Effector memory CD8-positive, alpha-beta T cell (primary cell): ENCODE results near the gene AGAP1.

ENCODE experiments used
- ATAC-seq: fragments of 150-1000 bp; cut with Tn5 transposase; replicated peaks from 2 replicates; pipeline ENCODE4 v1.10.0; 2021; ENCODE audit warnings: mild to moderate bottlenecking, moderate library complexity
- DNase-seq, 3 experiments: peaks; one replicate each; pipeline ENCODE4 v3.0.0; 2021
- H3K27ac Mint-ChIP-seq, 2 donors: one replicate each; pipeline ENCODE4 v1.8.0; 2022; ENCODE audit warnings: mild to moderate bottlenecking in 2 of 2, mixed read lengths in 2 of 2, moderate library complexity in 2 of 2
- H3K27me3 Mint-ChIP-seq, 2 donors: one replicate each; pipeline ENCODE4 v1.8.0; 2022; ENCODE audit warnings: mixed read lengths in 2 of 2
- H3K36me3 Mint-ChIP-seq: one replicate; pipeline ENCODE4 v1.8.0; 2022; ENCODE audit warnings: mild to moderate bottlenecking, moderate library complexity, mixed read lengths; ENCODE audit not compliant: insufficient read depth
- H3K4me1 Mint-ChIP-seq, 2 donors: one replicate each; pipeline ENCODE4 v1.8.0; 2022; ENCODE audit warnings: low read depth in 2 of 2, mixed read lengths in 2 of 2
- H3K4me3 Mint-ChIP-seq, 2 donors: one replicate each; pipeline ENCODE4 v1.8.0; 2022; ENCODE audit warnings: mild to moderate bottlenecking in 2 of 2, mixed read lengths in 2 of 2, moderate library complexity in 2 of 2
- H3K9me3 Mint-ChIP-seq, 2 donors: one replicate each; pipeline ENCODE4 v1.8.0; 2022; ENCODE audit warnings: mixed read lengths in 2 of 2

Gene AGAP1

GRCh38 chr2:235516257-235516656 lies 22.4 kb downstream of the AGAP1 start:
- Mint-ChIP-seq H3K36me3 (no peaks in the 10 kb centered on the region), H3K4me3 (no peak overlapping the region), H3K27me3 (peaks cover 0 to 5% of the 10 kb centered on the region in 2 donors), H3K9me3 (no peaks in the 10 kb centered on the region), H3K4me1 (peaks cover 0 to 4% of the 10 kb centered on the region in 2 donors), H3K27ac (no peak overlapping the region)
- ATAC-seq: no peak
- DNase-seq: no peak

GRCh38 chr2:235518322-235519090 lies 24.7 kb downstream of the AGAP1 start:
- H3K36me3 Mint-ChIP-seq: no peaks in the 10 kb centered on the region
- peaks cover 7% of the 10 kb centered on the region in 2 donors for H3K4me1 Mint-ChIP-seq
- no peaks in the 10 kb centered on the region for H3K9me3 Mint-ChIP-seq
- peaks cover 12 to 15% of the 10 kb centered on the region in 2 donors for H3K27me3 Mint-ChIP-seq
- no peak overlapping the region for H3K27ac Mint-ChIP-seq
- H3K4me3 Mint-ChIP-seq: no peak overlapping the region
- ATAC-seq (no peak), DNase-seq (no peak)

GRCh38 chr2:235520787-235521186 lies 26.9 kb downstream of the AGAP1 start:
- H3K4me3 Mint-ChIP-seq: no peak overlapping the region
- H3K4me1 Mint-ChIP-seq: peaks cover 3 to 7% of the 10 kb centered on the region in 2 donors
- ATAC-seq (no peak), DNase-seq (no peak)
- H3K27ac Mint-ChIP-seq: no peak overlapping the region
- H3K9me3 Mint-ChIP-seq: no peaks in the 10 kb centered on the region
- peaks cover 12 to 15% of the 10 kb centered on the region in 2 donors for H3K27me3 Mint-ChIP-seq
- no peaks in the 10 kb centered on the region for H3K36me3 Mint-ChIP-seq

DNA sequence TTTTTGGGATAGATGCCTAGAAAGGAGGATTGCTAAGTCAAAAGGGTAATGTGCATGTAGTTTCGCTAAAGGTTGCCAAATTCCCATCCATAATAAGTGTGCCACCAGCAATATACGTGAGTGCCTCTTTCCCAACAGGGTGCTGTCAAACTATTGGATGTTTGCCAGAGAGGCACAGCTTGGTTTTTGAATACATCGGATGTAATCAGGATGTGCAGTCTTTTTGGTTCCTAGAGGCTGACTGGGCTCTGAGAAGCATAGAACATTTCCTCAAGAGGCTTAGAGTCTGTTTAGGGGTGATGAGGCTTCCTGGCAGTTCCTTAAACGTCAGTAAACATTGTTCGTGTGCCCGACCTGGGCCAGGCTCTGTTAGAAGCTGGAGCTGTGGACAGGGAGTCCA lies 28.0 kb downstream of the AGAP1 start:
- Mint-ChIP-seq H3K36me3 (no peaks in the 10 kb centered on the region), H3K4me1 (peaks cover 3 to 7% of the 10 kb centered on the region in 2 donors), H3K4me3 (no peak overlapping the region), H3K27me3 (peaks cover 12 to 15% of the 10 kb centered on the region in 2 donors), H3K9me3 (no peaks in the 10 kb centered on the region), H3K27ac (no peak overlapping the region)
- ATAC-seq (no peak), DNase-seq (no peak)

GRCh38 chr2:235523021-235523420 lies 29.2 kb downstream of the AGAP1 start:
- Mint-ChIP-seq H3K4me3 (no peak overlapping the region), H3K4me1 (peaks cover 3 to 7% of the 10 kb centered on the region in 2 donors), H3K9me3 (no peaks in the 10 kb centered on the region), H3K27ac (no peak overlapping the region), H3K27me3 (peaks cover 12 to 15% of the 10 kb centered on the region in 2 donors), H3K36me3 (no peaks in the 10 kb centered on the region)
- ATAC-seq (no peak), DNase-seq (no peak)

DNA sequence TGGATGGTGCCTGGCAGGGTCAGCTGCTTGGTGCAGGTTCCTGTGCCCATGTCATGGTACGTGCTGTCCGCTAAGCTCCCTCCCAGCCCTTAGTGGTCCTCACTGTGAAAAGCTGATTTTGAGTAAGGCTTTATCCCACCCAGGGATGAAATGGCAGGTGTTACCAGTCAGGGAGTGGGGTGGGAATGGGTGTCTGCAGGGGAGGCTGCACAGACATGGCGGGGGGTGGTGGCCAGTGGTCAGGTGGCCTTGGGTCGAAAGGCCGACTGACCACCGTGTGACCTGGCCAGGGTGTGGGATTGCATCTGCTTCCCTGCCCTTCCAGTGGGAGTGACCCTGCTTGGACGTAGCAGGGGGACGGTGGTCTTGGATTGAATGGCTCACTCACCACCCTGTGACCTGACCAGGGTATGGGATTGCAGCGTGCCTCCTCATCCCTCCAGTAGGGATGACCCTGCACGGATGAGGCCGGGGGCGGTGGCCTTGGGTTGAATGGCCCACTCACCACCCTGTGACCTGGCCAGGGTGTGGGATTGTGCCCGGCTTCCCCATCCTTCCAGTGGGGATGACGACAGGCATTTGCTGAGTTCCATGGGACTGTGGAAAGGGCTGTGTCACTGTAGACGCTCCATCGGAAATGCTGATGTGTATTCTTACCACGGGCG lies 29.8 kb downstream of the AGAP1 start:
- peaks cover 3 to 7% of the 10 kb centered on the region in 2 donors for H3K4me1 Mint-ChIP-seq
- H3K27ac Mint-ChIP-seq: no peak overlapping the region
- no peaks in the 10 kb centered on the region for H3K36me3 Mint-ChIP-seq
- H3K4me3 Mint-ChIP-seq: no peak overlapping the region
- ATAC-seq (no peak), DNase-seq (no peak)
- peaks cover 13 to 15% of the 10 kb centered on the region in 2 donors for H3K27me3 Mint-ChIP-seq
- H3K9me3 Mint-ChIP-seq: no peaks in the 10 kb centered on the region

- Mint-ChIP-seq H3K36me3 (peaks cover 2% of the 10 kb centered on the region), H3K4me1 (peaks cover 7 to 8% of the 10 kb centered on the region in 2 donors), H3K9me3 (no peaks in the 10 kb centered on the region), H3K4me3 (no peak overlapping the region), H3K27ac (no peak overlapping the region), H3K27me3 (peaks cover 10 to 32% of the 10 kb centered on the region in 2 donors)
- no peak for DNase-seq
- no peak for ATAC-seq
These were observed 32.3 kb downstream of the AGAP1 start for GRCh38 chr2:235526166-235526565.

DNA sequence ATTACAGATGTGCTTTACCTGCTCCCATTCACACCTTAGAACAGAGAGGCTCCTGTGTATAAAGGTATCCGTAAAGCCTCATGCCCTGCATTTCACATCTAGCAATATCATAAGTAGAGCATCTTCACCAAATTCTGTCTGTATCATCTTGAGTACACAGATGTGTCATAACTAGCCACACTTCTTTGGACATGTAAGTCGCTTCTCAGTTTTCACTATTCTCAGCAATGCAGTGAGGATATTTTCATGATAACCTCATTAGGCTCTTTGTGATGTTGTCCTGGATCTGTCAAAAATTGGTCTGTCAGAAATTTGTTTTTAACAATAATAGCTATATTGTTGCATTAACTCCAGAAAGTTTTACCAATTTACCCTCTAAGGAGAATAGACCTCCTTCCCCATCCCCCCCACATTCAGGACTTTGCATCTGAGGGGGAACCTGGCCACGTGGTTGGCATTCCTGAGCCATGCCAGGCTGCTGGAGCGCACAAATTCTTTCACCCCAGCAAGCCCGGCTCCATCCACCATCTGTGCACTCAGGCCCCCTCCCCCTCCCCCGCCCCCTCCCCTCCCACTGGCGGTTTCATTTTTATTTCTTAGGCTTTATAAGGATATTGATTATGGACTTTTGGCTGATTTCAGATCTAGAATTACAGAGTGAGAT lies 34.1 kb downstream of the AGAP1 start:
- peaks cover 0 to 5% of the 10 kb centered on the region in 2 donors for H3K4me1 Mint-ChIP-seq
- ATAC-seq (no peak), DNase-seq (no peak)
- H3K36me3 Mint-ChIP-seq: peaks cover 2% of the 10 kb centered on the region
- H3K27me3 Mint-ChIP-seq: peaks cover 0 to 21% of the 10 kb centered on the region in 2 donors
- no peaks in the 10 kb centered on the region for H3K9me3 Mint-ChIP-seq
- no peak overlapping the region for H3K27ac Mint-ChIP-seq
- no peak overlapping the region for H3K4me3 Mint-ChIP-seq

DNA sequence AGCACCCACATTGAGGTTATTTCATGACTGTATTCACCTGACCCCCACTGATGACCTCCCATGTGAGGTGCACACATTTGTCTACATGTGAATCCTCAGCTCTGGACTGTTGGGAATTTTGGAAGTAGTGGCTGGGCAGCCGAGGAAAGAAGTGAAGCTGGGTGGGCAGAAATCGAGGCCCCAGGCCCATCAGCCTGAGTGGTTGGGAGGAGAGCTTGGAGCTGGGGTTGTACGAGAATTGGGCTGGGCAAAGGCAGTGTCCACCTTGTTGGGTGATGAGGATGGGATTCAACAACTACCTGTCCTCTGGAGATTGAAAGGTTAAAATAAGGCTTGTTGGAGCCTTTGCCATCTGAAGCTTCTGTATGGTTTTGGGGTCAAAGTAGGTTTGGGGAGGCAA lies 35.8 kb downstream of the AGAP1 start:
- no peak overlapping the region for H3K27ac Mint-ChIP-seq
- H3K4me3 Mint-ChIP-seq: no peak overlapping the region
- ATAC-seq (no peak), DNase-seq (no peak)
- peaks cover 0 to 5% of the 10 kb centered on the region in 2 donors for H3K4me1 Mint-ChIP-seq
- H3K9me3 Mint-ChIP-seq: no peaks in the 10 kb centered on the region
- peaks cover 0 to 20% of the 10 kb centered on the region in 2 donors for H3K27me3 Mint-ChIP-seq
- peaks cover 2% of the 10 kb centered on the region for H3K36me3 Mint-ChIP-seq

GRCh38 chr2:235530735-235531134 lies 36.9 kb downstream of the AGAP1 start:
- H3K36me3 Mint-ChIP-seq: peaks cover 2% of the 10 kb centered on the region
- H3K27ac Mint-ChIP-seq: no peak overlapping the region
- no peaks in the 10 kb centered on the region for H3K9me3 Mint-ChIP-seq
- peaks cover 0 to 20% of the 10 kb centered on the region in 2 donors for H3K27me3 Mint-ChIP-seq
- no peak for ATAC-seq
- H3K4me1 Mint-ChIP-seq: peaks cover 0 to 5% of the 10 kb centered on the region in 2 donors
- H3K4me3 Mint-ChIP-seq: no peak overlapping the region
- no peak for DNase-seq

DNA sequence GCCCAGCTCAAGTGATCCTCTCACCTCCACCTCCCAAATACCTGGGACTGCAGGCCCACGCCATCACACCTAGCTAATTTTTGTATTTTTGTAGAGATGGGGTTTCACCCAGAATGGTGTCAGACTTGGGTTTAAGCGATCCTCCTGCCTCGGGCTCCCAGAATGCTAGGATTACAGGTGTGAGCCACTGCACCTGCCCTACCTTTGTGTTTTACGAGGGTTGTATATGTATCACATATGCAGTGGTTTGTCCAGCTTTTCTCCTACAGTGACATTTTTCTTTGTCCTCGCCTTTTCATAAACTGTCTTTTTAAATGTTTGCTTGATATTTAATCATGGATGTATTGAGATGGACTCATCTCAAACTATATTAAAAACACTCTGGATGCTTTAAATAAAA lies 38.5 kb downstream of the AGAP1 start:
- peaks cover 0 to 5% of the 10 kb centered on the region in 2 donors for H3K4me1 Mint-ChIP-seq
- no peaks in the 10 kb centered on the region for H3K9me3 Mint-ChIP-seq
- no peak overlapping the region for H3K27ac Mint-ChIP-seq
- DNase-seq: no peak
- peaks cover 2% of the 10 kb centered on the region for H3K36me3 Mint-ChIP-seq
- no peak for ATAC-seq
- no peak overlapping the region for H3K4me3 Mint-ChIP-seq
- H3K27me3 Mint-ChIP-seq: peaks cover 7 to 20% of the 10 kb centered on the region in 2 donors

- Mint-ChIP-seq H3K9me3 (no peaks in the 10 kb centered on the region), H3K4me1 (peaks cover 0 to 5% of the 10 kb centered on the region in 2 donors), H3K4me3 (no peak overlapping the region), H3K36me3 (peaks cover 2% of the 10 kb centered on the region), H3K27ac (no peak overlapping the region), H3K27me3 (peaks cover 7 to 20% of the 10 kb centered on the region in 2 donors)
- no peak for DNase-seq
- no peak for ATAC-seq
These were observed 39.4 kb downstream of the AGAP1 start for GRCh38 chr2:235533198-235533597.

DNA sequence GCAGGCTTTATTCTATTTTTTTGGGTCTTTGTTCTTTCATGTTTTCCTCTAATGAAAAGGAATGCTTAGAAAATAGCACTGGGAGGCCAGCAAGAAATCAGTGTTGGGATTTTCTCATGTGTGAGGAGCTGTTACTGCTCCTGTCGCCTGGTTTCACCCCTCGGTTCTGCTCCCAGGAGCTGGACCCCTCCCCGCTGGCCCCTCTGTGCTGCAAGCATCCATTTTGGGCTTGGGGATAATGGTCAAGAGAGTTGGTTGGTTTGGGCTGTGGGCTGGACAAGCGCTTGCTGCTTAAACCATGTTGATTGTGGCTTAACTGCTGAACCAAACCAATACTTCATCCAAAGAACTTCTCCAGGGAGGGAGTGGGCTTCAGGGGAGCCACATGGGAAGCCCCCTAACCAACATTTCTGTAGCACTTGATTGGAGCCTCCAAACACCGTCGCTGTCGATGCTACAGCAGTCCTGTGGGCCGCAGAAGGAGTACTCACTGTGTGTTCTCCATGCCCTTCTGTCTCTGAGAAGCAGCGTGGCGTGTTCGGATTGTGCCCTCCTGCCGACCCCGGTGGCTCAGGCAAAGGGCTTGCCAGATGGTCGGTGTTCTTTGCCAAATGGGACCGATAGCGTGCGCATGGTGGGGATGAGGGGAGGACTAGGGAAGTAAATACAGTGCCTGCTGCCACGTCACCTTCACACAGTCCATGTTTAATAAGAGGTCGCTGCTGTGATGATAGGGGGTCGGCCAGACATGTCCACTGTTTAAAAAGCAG lies 40.0 kb downstream of the AGAP1 start:
- no peaks in the 10 kb centered on the region for H3K9me3 Mint-ChIP-seq
- DNase-seq: no peak
- peaks cover 0 to 7% of the 10 kb centered on the region in 2 donors for H3K4me1 Mint-ChIP-seq
- peaks cover 7 to 17% of the 10 kb centered on the region in 2 donors for H3K27me3 Mint-ChIP-seq
- H3K27ac Mint-ChIP-seq: no peak overlapping the region
- no peak for ATAC-seq
- H3K36me3 Mint-ChIP-seq: peaks cover 2% of the 10 kb centered on the region
- H3K4me3 Mint-ChIP-seq: no peak overlapping the region
